Measurements from ENCODE around the gene EXOC3L1.

GRCh38 chr16:67163164-67163998, 26.6 kb downstream of the EXOC3L1 start:
- TF ChIP-seq POLR2A (IDR thresholded peaks at IDR 0.05; ENCODE audit: low read length) (no peak), GATA1 (IDR thresholded peaks at IDR 0.05; ENCODE audit: low read depth, low read length) (no peak)
